H1 (cell line): Measurements from ENCODE around the gene NPTX1.

Experiments
- CTCF ChIP-seq, 3 experiments: IDR thresholded peaks; 1 replicate in 2 of 3; 2 replicates in 1 of 3; pipeline versions ENCODE4 v1.5.1 to v1.6.1; 2011; ENCODE audit warnings: low read length in 3 of 3, mild to moderate bottlenecking in 3 of 3, inconsistent platforms in 2 of 3, low read depth in 1 of 3, moderate library complexity in 1 of 3; ENCODE audit not compliant: insufficient read depth in 1 of 3; ENCODE audit errors: control extremely low read depth in 1 of 3
- EP300 ChIP-seq, 2 experiments: IDR thresholded peaks; 1 replicate in 1 of 2; 2 replicates in 1 of 2; pipeline ENCODE4 v1.6.1; 2011 to 2012; ENCODE audit warnings: low read depth in 2 of 2, low read length in 2 of 2, mild to moderate bottlenecking in 2 of 2, borderline replicate concordance in 1 of 2, inconsistent platforms in 1 of 2, moderate library complexity in 1 of 2
- HDAC6 ChIP-seq: IDR thresholded peaks from one replicate; pipeline ENCODE4 v1.7.1; 2012; ENCODE audit warnings: low read depth, mild to moderate bottlenecking, inconsistent platforms, low read length, moderate library complexity
- POLR2A ChIP-seq, 2 experiments: IDR thresholded peaks; 1 replicate in 1 of 2; 2 replicates in 1 of 2; pipeline ENCODE4 v1.6.1; 2011; ENCODE audit warnings: low read depth in 2 of 2, low read length in 2 of 2, mild to moderate bottlenecking in 2 of 2; ENCODE audit errors: control extremely low read depth in 1 of 2
- RFX5 ChIP-seq: IDR thresholded peaks from 2 replicates; pipeline ENCODE4 v1.6.1; 2011; ENCODE audit warnings: low read depth, low read length, improper control_type of control experiment, borderline replicate concordance
- TBP ChIP-seq: IDR thresholded peaks from 2 replicates; pipeline ENCODE4 v1.6.1; 2011; ENCODE audit warnings: low read depth, low read length, improper control_type of control experiment
- ZNF274 ChIP-seq: IDR thresholded peaks from 2 replicates; pipeline ENCODE4 v1.7.0; 2012; ENCODE audit warnings: low read length, borderline replicate concordance; ENCODE audit errors: extremely low read depth

GRCh38 chr17:80491478-80492342 lies 15.3 kb upstream of the NPTX1 start:
- TF ChIP-seq TBP = no peak
- no peak for TF ChIP-seq HDAC6
- TF ChIP-seq POLR2A (IDR thresholded peaks at IDR 0.05; ENCODE audit: control extremely low read depth in 1 of 2, low read depth in 2 of 2, low read length in 2 of 2) = no peak
- TF ChIP-seq ZNF274 = no peak
- TF ChIP-seq EP300 (IDR thresholded peaks at IDR 0.05; ENCODE audit: borderline replicate concordance in 1 of 2, low read depth in 2 of 2, low read length in 2 of 2) = no peak
- no peak for TF ChIP-seq CTCF (IDR thresholded peaks at IDR 0.05; ENCODE audit: control extremely low read depth in 1 of 3, insufficient read depth in 1 of 3, low read depth in 1 of 3, low read length in 3 of 3)
- no peak for TF ChIP-seq RFX5
